Fibroblast of lung (primary cell): ENCODE results near the gene CDC23.

Experiments used
- EZH2 ChIP-seq: IDR thresholded peaks from 2 replicates; pipeline ENCODE4 v1.5.1; 2012; ENCODE audit warnings: low read length, control low read depth, mild to moderate bottlenecking; ENCODE audit errors: missing control alignments
- TF ChIP-seq, protein P1 (sequence below), 2 donors: IDR thresholded peaks in 1 of 2; conservative IDR thresholded peaks in 1 of 2; 1 replicate in 1 of 2; 2 replicates in 1 of 2; pipeline ENCODE4 v1.5.1; 2011 to 2012; ENCODE audit warnings: low read length in 2 of 2, control low read depth in 1 of 2, inconsistent platforms in 1 of 2, low read depth in 1 of 2, mild to moderate bottlenecking in 1 of 2

DNA sequence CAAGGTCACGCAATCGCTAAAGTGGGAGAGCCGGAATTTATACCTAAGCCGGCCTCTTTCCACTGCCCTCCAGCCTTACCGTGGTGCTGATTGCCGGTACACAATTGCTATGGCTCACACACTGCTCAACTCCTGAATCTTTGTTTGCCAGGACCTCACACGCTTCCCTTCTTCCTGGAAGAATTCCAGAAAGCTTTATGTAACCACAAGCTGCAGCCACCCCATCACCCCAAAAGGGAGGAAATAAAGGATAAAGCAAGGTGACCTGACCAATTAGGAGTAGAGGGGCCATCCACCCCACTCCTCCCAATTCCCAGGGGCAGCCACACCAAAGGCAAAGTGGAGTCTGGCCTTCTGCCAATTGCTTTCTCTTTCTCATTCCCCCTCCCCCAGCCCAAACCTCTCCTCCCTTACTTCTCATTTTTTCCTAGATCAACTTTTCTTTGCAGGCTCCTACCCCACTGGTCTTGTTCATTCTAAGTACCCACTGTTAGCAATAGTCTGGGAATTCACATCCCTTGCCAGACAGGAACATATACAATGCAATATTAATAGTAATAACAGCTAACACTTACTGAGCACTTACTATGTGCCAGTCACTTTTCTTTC, 18.0 kb upstream of the CDC23 start:
- TF ChIP-seq, protein P1, sequence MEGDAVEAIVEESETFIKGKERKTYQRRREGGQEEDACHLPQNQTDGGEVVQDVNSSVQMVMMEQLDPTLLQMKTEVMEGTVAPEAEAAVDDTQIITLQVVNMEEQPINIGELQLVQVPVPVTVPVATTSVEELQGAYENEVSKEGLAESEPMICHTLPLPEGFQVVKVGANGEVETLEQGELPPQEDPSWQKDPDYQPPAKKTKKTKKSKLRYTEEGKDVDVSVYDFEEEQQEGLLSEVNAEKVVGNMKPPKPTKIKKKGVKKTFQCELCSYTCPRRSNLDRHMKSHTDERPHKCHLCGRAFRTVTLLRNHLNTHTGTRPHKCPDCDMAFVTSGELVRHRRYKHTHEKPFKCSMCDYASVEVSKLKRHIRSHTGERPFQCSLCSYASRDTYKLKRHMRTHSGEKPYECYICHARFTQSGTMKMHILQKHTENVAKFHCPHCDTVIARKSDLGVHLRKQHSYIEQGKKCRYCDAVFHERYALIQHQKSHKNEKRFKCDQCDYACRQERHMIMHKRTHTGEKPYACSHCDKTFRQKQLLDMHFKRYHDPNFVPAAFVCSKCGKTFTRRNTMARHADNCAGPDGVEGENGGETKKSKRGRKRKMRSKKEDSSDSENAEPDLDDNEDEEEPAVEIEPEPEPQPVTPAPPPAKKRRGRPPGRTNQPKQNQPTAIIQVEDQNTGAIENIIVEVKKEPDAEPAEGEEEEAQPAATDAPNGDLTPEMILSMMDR (conservative IDR thresholded peaks at IDR 0.05 in 1 of 2, IDR thresholded peaks at IDR 0.05 in 1 of 2; ENCODE audit: low read depth in 1 of 2, low read length in 2 of 2), result no peak
- TF ChIP-seq EZH2, result no peak
